ENCODE data around the gene IL1F10.

DNA sequence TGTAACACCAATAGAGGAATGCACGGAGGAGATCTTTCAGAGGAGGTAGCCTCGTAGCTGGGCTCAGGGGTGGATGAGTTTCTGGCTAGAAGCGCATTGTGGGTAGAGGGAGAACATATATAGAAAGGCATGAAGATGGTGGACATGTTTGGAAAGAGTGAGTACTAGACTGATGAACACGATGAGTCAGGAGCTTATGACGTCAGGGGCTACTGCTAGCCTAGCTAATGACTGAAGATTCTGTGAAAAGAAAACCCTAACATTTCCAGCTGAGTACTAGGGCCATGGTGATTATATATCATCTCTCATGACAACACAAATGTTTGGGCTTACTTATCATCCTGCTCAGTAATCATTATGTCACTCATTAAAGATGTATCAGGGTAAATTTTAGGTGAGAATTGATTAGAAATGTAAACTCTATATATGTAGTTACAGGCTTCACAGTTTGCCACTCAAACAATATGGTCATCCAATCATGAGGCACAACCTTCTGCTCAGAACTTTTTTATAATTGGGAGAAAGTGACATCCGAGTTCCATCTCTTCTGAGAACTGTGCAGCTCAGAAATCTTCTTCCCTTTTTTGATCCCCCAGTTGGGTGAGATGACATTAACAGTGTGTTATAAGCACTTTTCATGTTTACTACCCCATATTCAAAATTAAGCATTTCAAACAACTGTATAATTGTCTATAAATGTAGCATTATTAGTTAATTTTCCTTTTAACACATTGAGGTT, 37.4 kb downstream of the IL1F10 start:
- TF ChIP-seq CHD1 (IDR thresholded peaks at IDR 0.05; ENCODE audit: low read depth, low read length): no peak
- TF ChIP-seq, protein P1, sequence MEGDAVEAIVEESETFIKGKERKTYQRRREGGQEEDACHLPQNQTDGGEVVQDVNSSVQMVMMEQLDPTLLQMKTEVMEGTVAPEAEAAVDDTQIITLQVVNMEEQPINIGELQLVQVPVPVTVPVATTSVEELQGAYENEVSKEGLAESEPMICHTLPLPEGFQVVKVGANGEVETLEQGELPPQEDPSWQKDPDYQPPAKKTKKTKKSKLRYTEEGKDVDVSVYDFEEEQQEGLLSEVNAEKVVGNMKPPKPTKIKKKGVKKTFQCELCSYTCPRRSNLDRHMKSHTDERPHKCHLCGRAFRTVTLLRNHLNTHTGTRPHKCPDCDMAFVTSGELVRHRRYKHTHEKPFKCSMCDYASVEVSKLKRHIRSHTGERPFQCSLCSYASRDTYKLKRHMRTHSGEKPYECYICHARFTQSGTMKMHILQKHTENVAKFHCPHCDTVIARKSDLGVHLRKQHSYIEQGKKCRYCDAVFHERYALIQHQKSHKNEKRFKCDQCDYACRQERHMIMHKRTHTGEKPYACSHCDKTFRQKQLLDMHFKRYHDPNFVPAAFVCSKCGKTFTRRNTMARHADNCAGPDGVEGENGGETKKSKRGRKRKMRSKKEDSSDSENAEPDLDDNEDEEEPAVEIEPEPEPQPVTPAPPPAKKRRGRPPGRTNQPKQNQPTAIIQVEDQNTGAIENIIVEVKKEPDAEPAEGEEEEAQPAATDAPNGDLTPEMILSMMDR (IDR thresholded peaks at IDR 0.05 in 2 of 3, conservative IDR thresholded peaks at IDR 0.05 in 1 of 3; ENCODE audit: control insufficient read depth in 2 of 3, extremely low read depth in 1 of 3, insufficient read depth in 1 of 3, low read depth in 3 of 3, low read length in 3 of 3): no peak
- TF ChIP-seq EZH2 (IDR thresholded peaks at IDR 0.05; ENCODE audit: borderline replicate concordance, control insufficient read depth, low read depth, low read length): no peak
- no peak for TF ChIP-seq RBBP5 (conservative IDR thresholded peaks at IDR 0.05)
- no peak for TF ChIP-seq EED (IDR thresholded peaks at IDR 0.05; ENCODE audit: low read depth)
